Measurements from ENCODE around the gene PRM1. TPM values are rescaled to one million over a fixed set of nuclear protein-coding genes. Genes with fewer than 3 reads are reported as not detected.

PRM1 gene
- total RNA-seq, 1 experiment from 2014 or later: not detected

- H3K9me2 ChIP-seq (ENCODE audit: insufficient read depth): no peaks in the 10 kb centered on the region
- intact Hi-C loops (cut with micrococcal nuclease; ENCODE audit: unreplicated experiment): no loop called here
- no peak overlapping the region for H3K4me2 ChIP-seq
- BruUV-seq (replicated peaks): no TSS peak
- H3K4me1 ChIP-seq (replicated peaks; ENCODE audit: insufficient read depth): peaks cover 11% of the 10 kb centered on the region
- no peaks in the 10 kb centered on the region for H3K27me3 ChIP-seq (ENCODE audit: insufficient read depth, low read depth)
- H3K79me2 ChIP-seq (ENCODE audit: low read depth): no peaks in the 10 kb centered on the region
- TF ChIP-seq CTCF (conservative IDR thresholded peaks at IDR 0.05): no peak
- no peak for TF ChIP-seq EZH2 (IDR thresholded peaks at IDR 0.05; ENCODE audit: low read depth)
- ChIA-PET POLR2A (ENCODE audit: unreplicated experiment) (no interaction called here), CTCF (no interaction called here)
- H2AFZ ChIP-seq: no peak overlapping the region
- peaks cover 15% of the 10 kb centered on the region; the same call in 1 of the 2 replicates for H3F3A ChIP-seq (ENCODE audit: insufficient read depth, low read depth)
- no peaks in the 10 kb centered on the region for H4K20me1 ChIP-seq (ENCODE audit: insufficient read depth)
- no peak for DNase-seq
- H3K4me3 ChIP-seq: no peak overlapping the region
- H3K36me3 ChIP-seq (ENCODE audit: low read depth): no peaks in the 10 kb centered on the region
- H3K9me3 ChIP-seq (ENCODE audit: insufficient read depth, low read depth): no peaks in the 10 kb centered on the region
- no peak overlapping the region for H3K27ac ChIP-seq
These were observed 42.6 kb upstream of the PRM1 start for GRCh38 chr16:11323551-11324336.

- no peaks in the 10 kb centered on the region for H3K9me2 ChIP-seq (ENCODE audit: insufficient read depth)
- H3K4me3 ChIP-seq: no peak overlapping the region
- no TSS peak for BruUV-seq (replicated peaks)
- no peak overlapping the region for H2AFZ ChIP-seq
- H3F3A ChIP-seq (ENCODE audit: insufficient read depth, low read depth): peaks cover 12% of the 10 kb centered on the region; the same call in 1 of the 2 replicates
- ChIA-PET CTCF (no interaction called here), POLR2A (ENCODE audit: unreplicated experiment) (interaction anchor here (0.6 kb wide), 1 partner anchor 67 kb away, joined by 8 read pairs; the partner anchor contains the start of gene SOCS1)
- TF ChIP-seq CTCF (conservative IDR thresholded peaks at IDR 0.05) (no peak), EZH2 (IDR thresholded peaks at IDR 0.05; ENCODE audit: low read depth) (no peak)
- H3K27ac ChIP-seq: no peak overlapping the region
- H3K4me2 ChIP-seq: no peak overlapping the region
- H3K36me3 ChIP-seq (ENCODE audit: low read depth): no peaks in the 10 kb centered on the region
- no peak for DNase-seq
- H3K9me3 ChIP-seq (ENCODE audit: insufficient read depth, low read depth): no peaks in the 10 kb centered on the region
- H4K20me1 ChIP-seq (ENCODE audit: insufficient read depth): no peaks in the 10 kb centered on the region
- intact Hi-C loops (cut with micrococcal nuclease; ENCODE audit: unreplicated experiment): no loop called here
- H3K79me2 ChIP-seq (ENCODE audit: low read depth): no peaks in the 10 kb centered on the region
- H3K4me1 ChIP-seq (replicated peaks; ENCODE audit: insufficient read depth): peaks cover 9% of the 10 kb centered on the region; the same call in 1 of the 2 replicates
- H3K27me3 ChIP-seq (ENCODE audit: insufficient read depth, low read depth): no peaks in the 10 kb centered on the region
These were observed 41.7 kb upstream of the PRM1 start for GRCh38 chr16:11322823-11323222.

GRCh38 chr16:11321662-11322061 lies 40.5 kb upstream of the PRM1 start:
- no peaks in the 10 kb centered on the region for H3K36me3 ChIP-seq (ENCODE audit: low read depth)
- no peaks in the 10 kb centered on the region for H4K20me1 ChIP-seq (ENCODE audit: insufficient read depth)
- no peaks in the 10 kb centered on the region for H3K27me3 ChIP-seq (ENCODE audit: insufficient read depth, low read depth)
- H3K9me3 ChIP-seq (ENCODE audit: insufficient read depth, low read depth): no peaks in the 10 kb centered on the region
- H3K9me2 ChIP-seq (ENCODE audit: insufficient read depth): no peaks in the 10 kb centered on the region
- BruUV-seq (replicated peaks): no TSS peak
- no peak overlapping the region for H3K27ac ChIP-seq
- no peak for DNase-seq
- peaks cover 11% of the 10 kb centered on the region; the same call in 1 of the 2 replicates for H3F3A ChIP-seq (ENCODE audit: insufficient read depth, low read depth)
- POLR2A ChIA-PET (ENCODE audit: unreplicated experiment): no interaction called here
- peaks cover 9% of the 10 kb centered on the region; the same call in 1 of the 2 replicates for H3K4me1 ChIP-seq (replicated peaks; ENCODE audit: insufficient read depth)
- H3K79me2 ChIP-seq (ENCODE audit: low read depth): no peaks in the 10 kb centered on the region
- H2AFZ ChIP-seq: no peak overlapping the region
- TF ChIP-seq EZH2 (IDR thresholded peaks at IDR 0.05; ENCODE audit: low read depth) (no peak), CTCF (conservative IDR thresholded peaks at IDR 0.05) (no peak)
- no peak overlapping the region for H3K4me3 ChIP-seq
- intact Hi-C loops (cut with micrococcal nuclease; ENCODE audit: unreplicated experiment): no loop called here
- H3K4me2 ChIP-seq: no peak overlapping the region
- CTCF ChIA-PET: no interaction called here

Data from PC-9 (cell line).